ENCODE results near the gene APLF.

The APLF gene

GRCh38 chr2:68467077-68467960 lies at the start of gene APLF, which contains the start of gene FBXO48:
Gene APLF, plus strand, starts transcription at chr2:68467585. Its CDS starts 147 bp downstream, at chr2:68467732.
Gene FBXO48, minus strand, starts transcription at chr2:68467294. Its CDS starts 2,149 bp downstream, at chr2:68465145.
- peak; percentile 98 to 99 for DNase-seq

- DNase-seq: no peak
Observed at GRCh38 chr2:68417926-68418325, 49.5 kb upstream of the APLF start.

- no peak for DNase-seq
Observed at GRCh38 chr2:68418419-68418818, 49.0 kb upstream of the APLF start.

GRCh38 chr2:68418855-68419254 lies 48.5 kb upstream of the APLF start:
- DNase-seq: no peak

- DNase-seq: no peak
Observed at GRCh38 chr2:68420254-68420910, 47.0 kb upstream of the APLF start.

GRCh38 chr2:68423966-68424650 lies 43.3 kb upstream of the APLF start:
- no peak for DNase-seq

GRCh38 chr2:68425503-68425902 lies 41.9 kb upstream of the APLF start:
- DNase-seq: no peak

GRCh38 chr2:68426446-68426845 lies 40.9 kb upstream of the APLF start:
- no peak for DNase-seq

GRCh38 chr2:68426848-68427579 lies 40.4 kb upstream of the APLF start:
- no peak for DNase-seq

GRCh38 chr2:68428126-68428525 lies 39.3 kb upstream of the APLF start:
- DNase-seq: no peak

GRCh38 chr2:68428746-68429145 lies 38.6 kb upstream of the APLF start:
- no peak for DNase-seq

GRCh38 chr2:68429311-68429826 lies 38.0 kb upstream of the APLF start:
- no peak for DNase-seq

GRCh38 chr2:68431316-68431972 lies 35.9 kb upstream of the APLF start:
- DNase-seq: no peak

- no peak for DNase-seq
Observed at GRCh38 chr2:68432696-68433658, 34.4 kb upstream of the APLF start.

GRCh38 chr2:68434981-68435380 lies 32.4 kb upstream of the APLF start:
- no peak for DNase-seq

GRCh38 chr2:68435615-68436014 lies 31.8 kb upstream of the APLF start:
- no peak for DNase-seq

GRCh38 chr2:68436270-68436669 lies 31.1 kb upstream of the APLF start:
- DNase-seq: no peak

GRCh38 chr2:68438455-68439303 lies 28.7 kb upstream of the APLF start:
- DNase-seq: no peak

- DNase-seq: peak; percentile 72 to 77
Observed at GRCh38 chr2:68441179-68441993, 26.0 kb upstream of the APLF start.
